ENCODE data around the gene SPATA6. TPM values are rescaled to one million over a fixed set of nuclear protein-coding genes. Genes with fewer than 3 reads are reported as not detected.

Gene SPATA6
- total RNA-seq, 5 donors from 2014 or later (not counting 1 experiment from before 2014, with no cell fraction given), result 3.7 to 7.2 (median 4.9) TPM

DNA sequence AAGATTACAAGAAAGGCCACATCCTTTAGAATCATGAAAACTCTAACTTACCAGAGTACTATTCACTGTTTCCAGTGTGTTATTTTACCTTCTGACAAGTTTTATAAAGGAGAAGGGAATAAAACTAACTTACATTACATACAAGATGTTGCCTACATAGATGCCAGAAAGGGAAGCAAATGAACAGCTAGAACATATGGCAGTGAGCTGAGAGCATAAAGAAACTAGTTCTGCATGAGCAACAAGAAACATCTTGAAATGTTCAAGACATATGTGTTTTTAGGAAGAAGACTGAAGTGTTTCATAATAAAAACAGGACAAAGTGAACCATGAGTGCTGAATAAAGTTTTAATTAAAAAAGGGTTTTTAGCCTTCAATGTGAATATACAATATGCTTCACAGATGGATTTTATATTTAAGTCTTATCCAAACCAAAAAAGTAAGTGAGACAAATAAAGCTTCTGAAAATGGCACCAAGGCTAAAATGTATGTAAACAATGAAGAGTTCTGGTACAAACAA is 210.1 kb downstream of the SPATA6 start:
- no peak overlapping the region for H3K27ac Mint-ChIP-seq
- no peak overlapping the region for H3K4me3 Mint-ChIP-seq
- no peak overlapping the region for H3K27ac ChIP-seq (ENCODE audit: low read length)
- H3K36me3 Mint-ChIP-seq, result no peaks in the 10 kb centered on the region
- H3K27me3 ChIP-seq (replicated peaks in 1 of 2; ENCODE audit: control insufficient read depth in 2 of 2, extremely low read depth in 1 of 2, insufficient read depth in 2 of 2, low read length in 1 of 2), result no peaks in the 10 kb centered on the region
- peaks cover 0 to 15% of the 10 kb centered on the region in 2 donors for H3K27me3 Mint-ChIP-seq
- no peak for DNase-seq
- no peaks in the 10 kb centered on the region for H3K4me1 ChIP-seq (ENCODE audit: control insufficient read depth in 1 of 2, extremely low read depth in 1 of 2, insufficient read depth in 2 of 2, low read length in 2 of 2)
- no peak overlapping the region for H3K4me3 ChIP-seq (ENCODE audit: control insufficient read depth in 1 of 2, extremely low read depth in 1 of 2, low read length in 1 of 2)
- ATAC-seq (replicated peaks in 1 of 4), result no peak
- no peaks in the 10 kb centered on the region for H3K9me3 Mint-ChIP-seq
- no peaks in the 10 kb centered on the region for H3K4me1 Mint-ChIP-seq
- ChIA-PET POLR2A (no interaction called here), CTCF (no interaction called here)
- H3K9me3 ChIP-seq, result no peaks in the 10 kb centered on the region
- no peaks in the 10 kb centered on the region for H3K36me3 ChIP-seq (ENCODE audit: control insufficient read depth in 2 of 2, extremely low read depth in 1 of 2, insufficient read depth in 1 of 2, low read length in 1 of 2)

DNA sequence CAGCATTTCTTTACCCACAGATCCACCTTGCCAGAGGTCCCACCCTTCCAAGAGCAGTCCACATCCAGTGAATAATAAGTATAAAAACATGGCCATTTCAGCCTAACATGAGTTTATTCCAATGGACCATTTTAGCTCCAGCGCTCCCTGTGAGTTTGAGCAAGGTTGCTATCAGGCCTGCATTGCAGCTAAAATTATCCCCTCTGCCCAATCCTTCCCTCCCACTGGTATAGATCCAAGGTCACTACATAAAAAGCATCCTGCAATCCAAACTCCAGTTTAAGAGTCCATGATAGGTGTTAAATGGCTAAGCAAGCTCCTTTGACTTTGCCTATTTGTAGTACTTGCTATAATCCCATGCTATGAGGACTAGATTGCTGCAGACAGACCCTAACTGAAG is 213.9 kb downstream of the SPATA6 start:
- peaks cover 4 to 17% of the 10 kb centered on the region in 2 donors for H3K27me3 Mint-ChIP-seq
- Histone ChIP-seq H3K9me3 (no peaks in the 10 kb centered on the region), H3K27me3 (replicated peaks in 1 of 2; ENCODE audit: control insufficient read depth in 2 of 2, extremely low read depth in 1 of 2, insufficient read depth in 2 of 2, low read length in 1 of 2) (no peaks in the 10 kb centered on the region), H3K27ac (ENCODE audit: low read length) (no peak overlapping the region), H3K36me3 (ENCODE audit: control insufficient read depth in 2 of 2, extremely low read depth in 1 of 2, insufficient read depth in 1 of 2, low read length in 1 of 2) (no peaks in the 10 kb centered on the region), H3K4me1 (ENCODE audit: control insufficient read depth in 1 of 2, extremely low read depth in 1 of 2, insufficient read depth in 2 of 2, low read length in 2 of 2) (no peaks in the 10 kb centered on the region), H3K4me3 (ENCODE audit: control insufficient read depth in 1 of 2, extremely low read depth in 1 of 2, low read length in 1 of 2) (no peak overlapping the region)
- no peaks in the 10 kb centered on the region for H3K4me1 Mint-ChIP-seq
- H3K4me3 Mint-ChIP-seq, result no peak overlapping the region
- ChIA-PET CTCF (no interaction called here), POLR2A (no interaction called here)
- no peak overlapping the region for H3K27ac Mint-ChIP-seq
- no CpG with 5 or more reads among the region's 1 CpG for WGBS (ENCODE audit: insufficient coverage)
- no peaks in the 10 kb centered on the region for H3K9me3 Mint-ChIP-seq
- ATAC-seq (replicated peaks in 1 of 4) (no peak), DNase-seq (no peak)
- H3K36me3 Mint-ChIP-seq, result no peaks in the 10 kb centered on the region

DNA sequence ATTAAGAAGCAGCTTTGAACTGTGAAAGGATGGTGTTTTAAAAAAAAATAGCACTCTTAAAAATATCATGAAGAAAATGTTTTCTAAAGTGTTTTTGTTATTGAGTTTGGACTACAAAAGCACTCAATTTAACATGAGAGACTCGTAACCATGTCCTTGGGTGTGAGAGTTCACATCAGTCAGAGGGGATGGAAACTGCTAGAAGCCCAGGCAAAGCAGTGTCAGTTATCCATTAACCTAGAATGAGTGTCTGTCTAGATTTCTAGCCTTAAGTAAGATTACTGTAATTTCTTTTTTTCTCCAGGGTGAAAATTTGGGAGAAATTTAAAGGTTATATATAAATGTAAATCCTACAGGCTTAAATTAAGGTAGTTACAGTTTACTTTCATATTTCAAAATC is 217.8 kb downstream of the SPATA6 start:
- H3K4me1 ChIP-seq (ENCODE audit: control insufficient read depth in 1 of 2, extremely low read depth in 1 of 2, insufficient read depth in 2 of 2, low read length in 2 of 2), result no peaks in the 10 kb centered on the region
- H3K27me3 ChIP-seq (replicated peaks in 1 of 2; ENCODE audit: control insufficient read depth in 2 of 2, extremely low read depth in 1 of 2, insufficient read depth in 2 of 2, low read length in 1 of 2), result peaks cover 0 to 2% of the 10 kb centered on the region in 2 experiments
- no peak overlapping the region for H3K27ac ChIP-seq (ENCODE audit: low read length)
- ChIA-PET POLR2A (no interaction called here), CTCF (interaction anchor here in 1 of 2 donors (0.8 kb wide), 1 partner anchor 220 kb away, joined by 3 read pairs; no protein-coding TSS in a partner anchor)
- H3K27me3 Mint-ChIP-seq, result peaks cover 4 to 13% of the 10 kb centered on the region in 2 donors
- no peaks in the 10 kb centered on the region for H3K36me3 Mint-ChIP-seq
- no peaks in the 10 kb centered on the region for H3K9me3 Mint-ChIP-seq
- H3K9me3 ChIP-seq, result no peaks in the 10 kb centered on the region
- no peaks in the 10 kb centered on the region for H3K36me3 ChIP-seq (ENCODE audit: control insufficient read depth in 2 of 2, extremely low read depth in 1 of 2, insufficient read depth in 1 of 2, low read length in 1 of 2)
- DNase-seq, result no peak
- WGBS (ENCODE audit: insufficient coverage), result no CpG with 5 or more reads among the region's 1 CpG
- no peak overlapping the region for H3K27ac Mint-ChIP-seq
- no peak overlapping the region for H3K4me3 ChIP-seq (ENCODE audit: control insufficient read depth in 1 of 2, extremely low read depth in 1 of 2, low read length in 1 of 2)
- no peaks in the 10 kb centered on the region for H3K4me1 Mint-ChIP-seq
- ATAC-seq (replicated peaks in 1 of 4), result no peak
- H3K4me3 Mint-ChIP-seq, result no peak overlapping the region

DNA sequence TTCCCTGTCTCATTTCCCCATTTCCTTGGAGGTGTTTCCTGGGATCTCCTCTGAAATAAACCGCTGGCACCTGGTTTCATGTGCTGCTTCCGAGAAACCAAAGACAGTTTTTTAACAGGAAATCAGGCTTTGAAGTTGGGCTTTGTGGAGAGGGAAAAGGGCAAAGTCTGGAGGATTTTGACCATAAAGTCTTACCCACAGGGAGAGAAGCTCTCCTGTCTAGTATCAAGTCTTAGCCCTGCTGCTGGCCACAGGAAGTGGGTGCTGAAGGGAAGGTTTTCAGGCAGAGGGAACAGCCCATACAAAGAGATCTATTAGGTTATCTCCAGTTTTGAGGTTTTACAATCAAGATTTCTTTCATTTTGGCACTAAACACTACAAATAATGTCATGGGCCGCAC is 220.2 kb downstream of the SPATA6 start:
- Histone ChIP-seq H3K27ac (ENCODE audit: low read length) (no peak overlapping the region), H3K36me3 (ENCODE audit: control insufficient read depth in 2 of 2, extremely low read depth in 1 of 2, insufficient read depth in 1 of 2, low read length in 1 of 2) (no peaks in the 10 kb centered on the region), H3K4me3 (ENCODE audit: control insufficient read depth in 1 of 2, extremely low read depth in 1 of 2, low read length in 1 of 2) (no peak overlapping the region), H3K27me3 (replicated peaks in 1 of 2; ENCODE audit: control insufficient read depth in 2 of 2, extremely low read depth in 1 of 2, insufficient read depth in 2 of 2, low read length in 1 of 2) (peaks cover 0 to 4% of the 10 kb centered on the region in 2 experiments), H3K9me3 (no peaks in the 10 kb centered on the region), H3K4me1 (ENCODE audit: control insufficient read depth in 1 of 2, extremely low read depth in 1 of 2, insufficient read depth in 2 of 2, low read length in 2 of 2) (no peaks in the 10 kb centered on the region)
- H3K9me3 Mint-ChIP-seq, result no peaks in the 10 kb centered on the region
- DNase-seq (no peak), ATAC-seq (replicated peaks in 1 of 4) (no peak)
- WGBS (ENCODE audit: insufficient coverage), result 73% methylated on average over 2 of the region's 3 CpGs
- no peak overlapping the region for H3K4me3 Mint-ChIP-seq
- no peaks in the 10 kb centered on the region for H3K36me3 Mint-ChIP-seq
- H3K27me3 Mint-ChIP-seq, result peaks cover 5 to 22% of the 10 kb centered on the region in 2 donors
- ChIA-PET POLR2A (no interaction called here), CTCF (no interaction called here)
- no peak overlapping the region for H3K27ac Mint-ChIP-seq
- no peaks in the 10 kb centered on the region for H3K4me1 Mint-ChIP-seq

DNA sequence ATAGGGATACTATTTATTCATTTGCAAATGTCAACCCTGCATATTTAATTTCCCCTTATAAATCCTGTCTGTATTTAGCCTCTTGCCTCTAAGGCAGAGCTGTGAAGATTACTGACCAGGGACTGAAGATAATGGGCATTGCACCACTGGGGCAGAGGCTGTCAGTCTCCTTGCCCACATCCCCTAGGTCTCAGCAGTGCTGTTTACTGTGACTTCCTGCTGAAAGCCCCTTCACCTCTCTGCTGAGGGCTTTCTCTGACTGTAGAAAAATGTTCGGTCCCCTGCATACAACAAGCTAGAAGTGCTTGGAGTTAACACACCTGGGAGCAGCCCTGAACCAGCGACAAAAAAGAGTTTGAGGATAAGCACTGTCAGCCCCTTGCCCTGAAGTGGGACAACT is 220.7 kb downstream of the SPATA6 start:
- Histone ChIP-seq H3K9me3 (no peaks in the 10 kb centered on the region), H3K27me3 (replicated peaks in 1 of 2; ENCODE audit: control insufficient read depth in 2 of 2, extremely low read depth in 1 of 2, insufficient read depth in 2 of 2, low read length in 1 of 2) (peaks cover 0 to 4% of the 10 kb centered on the region in 2 experiments), H3K4me3 (ENCODE audit: control insufficient read depth in 1 of 2, extremely low read depth in 1 of 2, low read length in 1 of 2) (no peak overlapping the region), H3K27ac (ENCODE audit: low read length) (no peak overlapping the region), H3K4me1 (ENCODE audit: control insufficient read depth in 1 of 2, extremely low read depth in 1 of 2, insufficient read depth in 2 of 2, low read length in 2 of 2) (no peaks in the 10 kb centered on the region), H3K36me3 (ENCODE audit: control insufficient read depth in 2 of 2, extremely low read depth in 1 of 2, insufficient read depth in 1 of 2, low read length in 1 of 2) (no peaks in the 10 kb centered on the region)
- H3K9me3 Mint-ChIP-seq, result no peaks in the 10 kb centered on the region
- ChIA-PET POLR2A (no interaction called here), CTCF (no interaction called here)
- DNase-seq, result no peak
- H3K36me3 Mint-ChIP-seq, result no peaks in the 10 kb centered on the region
- no peaks in the 10 kb centered on the region for H3K4me1 Mint-ChIP-seq
- no peak overlapping the region for H3K4me3 Mint-ChIP-seq
- H3K27ac Mint-ChIP-seq, result no peak overlapping the region
- no peak for ATAC-seq (replicated peaks in 1 of 4)
- 81% methylated on average over 2 of the region's 2 CpGs for WGBS (ENCODE audit: insufficient coverage)
- peaks cover 5 to 22% of the 10 kb centered on the region in 2 donors for H3K27me3 Mint-ChIP-seq

DNA sequence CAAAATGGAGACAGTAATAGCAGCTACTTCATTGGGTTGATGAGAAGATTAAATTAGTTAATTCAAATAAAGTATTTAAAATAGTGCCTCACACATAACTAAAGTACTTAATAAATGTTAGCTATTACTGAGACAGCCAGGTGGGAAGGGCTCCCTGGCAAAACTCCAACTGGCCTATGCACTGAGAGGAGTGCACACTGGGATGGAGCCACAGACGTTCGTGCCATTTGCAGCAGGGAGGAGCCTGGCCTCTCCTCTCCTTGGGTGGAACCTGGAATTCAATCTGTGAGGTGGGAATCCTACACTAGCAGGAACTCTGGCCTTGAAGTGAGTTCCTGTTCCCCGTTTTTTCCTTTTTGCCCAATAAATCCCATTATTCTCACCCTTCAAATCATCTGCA is 221.4 kb downstream of the SPATA6 start:
- Mint-ChIP-seq H3K36me3 (no peaks in the 10 kb centered on the region), H3K27me3 (peaks cover 5 to 15% of the 10 kb centered on the region in 2 donors), H3K4me1 (no peaks in the 10 kb centered on the region), H3K27ac (no peak overlapping the region), H3K9me3 (no peaks in the 10 kb centered on the region), H3K4me3 (no peak overlapping the region)
- Histone ChIP-seq H3K9me3 (no peaks in the 10 kb centered on the region), H3K4me3 (ENCODE audit: control insufficient read depth in 1 of 2, extremely low read depth in 1 of 2, low read length in 1 of 2) (no peak overlapping the region), H3K4me1 (ENCODE audit: control insufficient read depth in 1 of 2, extremely low read depth in 1 of 2, insufficient read depth in 2 of 2, low read length in 2 of 2) (no peaks in the 10 kb centered on the region), H3K27me3 (replicated peaks in 1 of 2; ENCODE audit: control insufficient read depth in 2 of 2, extremely low read depth in 1 of 2, insufficient read depth in 2 of 2, low read length in 1 of 2) (peaks cover 0 to 4% of the 10 kb centered on the region in 2 experiments), H3K36me3 (ENCODE audit: control insufficient read depth in 2 of 2, extremely low read depth in 1 of 2, insufficient read depth in 1 of 2, low read length in 1 of 2) (no peaks in the 10 kb centered on the region), H3K27ac (ENCODE audit: low read length) (no peak overlapping the region)
- ChIA-PET POLR2A (no interaction called here), CTCF (no interaction called here)
- 86% methylated on average over 3 of the region's 3 CpGs for WGBS (ENCODE audit: insufficient coverage)
- DNase-seq (no peak), ATAC-seq (replicated peaks in 1 of 4) (no peak)

DNA sequence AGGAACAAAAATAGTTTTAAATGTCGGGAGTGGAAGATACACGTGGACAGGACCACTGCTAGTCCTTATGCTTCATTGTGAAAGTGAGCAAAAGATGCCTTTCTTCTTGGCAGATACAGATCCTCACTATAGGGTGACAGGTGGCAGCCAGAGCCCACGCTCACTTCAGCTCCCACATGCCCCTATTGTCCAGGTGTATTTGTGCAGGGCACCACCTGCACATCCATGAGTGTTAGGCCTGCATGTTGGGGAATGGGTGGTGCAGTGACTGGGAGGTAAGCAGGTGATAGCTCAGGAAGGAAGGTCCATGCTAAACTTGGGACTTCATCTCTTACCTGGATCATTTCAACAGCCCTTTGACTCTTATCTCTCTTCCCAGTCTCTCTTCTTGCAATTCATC is 222.1 kb downstream of the SPATA6 start:
- peaks cover 0 to 4% of the 10 kb centered on the region in 2 experiments for H3K27me3 ChIP-seq (replicated peaks in 1 of 2; ENCODE audit: control insufficient read depth in 2 of 2, extremely low read depth in 1 of 2, insufficient read depth in 2 of 2, low read length in 1 of 2)
- H3K27ac Mint-ChIP-seq, result no peak overlapping the region
- H3K9me3 Mint-ChIP-seq, result no peaks in the 10 kb centered on the region
- no peaks in the 10 kb centered on the region for H3K36me3 ChIP-seq (ENCODE audit: control insufficient read depth in 2 of 2, extremely low read depth in 1 of 2, insufficient read depth in 1 of 2, low read length in 1 of 2)
- peaks cover 0 to 4% (median 3%) of the 10 kb centered on the region in 3 donors for H3K4me1 Mint-ChIP-seq
- no peaks in the 10 kb centered on the region for H3K36me3 Mint-ChIP-seq
- WGBS (ENCODE audit: insufficient coverage), result 57% methylated on average over 3 of the region's 3 CpGs
- H3K4me1 ChIP-seq (ENCODE audit: control insufficient read depth in 1 of 2, extremely low read depth in 1 of 2, insufficient read depth in 2 of 2, low read length in 2 of 2), result no peaks in the 10 kb centered on the region
- ATAC-seq (replicated peaks in 1 of 4) (no peak), DNase-seq (no peak)
- H3K4me3 ChIP-seq (ENCODE audit: control insufficient read depth in 1 of 2, extremely low read depth in 1 of 2, low read length in 1 of 2), result no peak overlapping the region
- ChIA-PET CTCF (no interaction called here), POLR2A (no interaction called here)
- H3K9me3 ChIP-seq, result no peaks in the 10 kb centered on the region
- H3K27me3 Mint-ChIP-seq, result peaks cover 1 to 14% of the 10 kb centered on the region in 2 donors
- H3K27ac ChIP-seq (ENCODE audit: low read length), result no peak overlapping the region
- no peak overlapping the region for H3K4me3 Mint-ChIP-seq

Data from T-cell (primary cell).